ENCODE measurements around the gene ZNF256.
A peak's percentile ranks its signal among the peaks of the same experiment; 100 is the strongest.

Gene ZNF256

GRCh38 chr19:57947419-57948134 lies at the start of gene ZNF256:
TSS of gene ZNF256 (minus strand) at chr19:57947706. CDS start at chr19:57947474, 232 bp downstream.
- Histone ChIP-seq H3K36me3 (ENCODE audit: control insufficient read depth, insufficient read depth, low read length) (peaks cover 9% of the 10 kb centered on the region), H3K27me3 (ENCODE audit: control insufficient read depth, insufficient read depth, low read length) (no peaks in the 10 kb centered on the region), H3K4me3 (ENCODE audit: low read depth, low read length) (peak within 1 kb of the TSS; percentile 96), H3K4me1 (ENCODE audit: control insufficient read depth, insufficient read depth, low read length) (no peaks in the 10 kb centered on the region), H3K9ac (ENCODE audit: low read depth, low read length) (peak within 1 kb of the TSS; percentile 76), H3K9me3 (ENCODE audit: control insufficient read depth, insufficient read depth, low read length) (no peaks in the 10 kb centered on the region)

GRCh38 chr19:57992841-57993240 lies 45.3 kb upstream of the ZNF256 start:
- no peaks in the 10 kb centered on the region for H3K4me1 ChIP-seq (ENCODE audit: control insufficient read depth, insufficient read depth, low read length)
- H3K4me3 ChIP-seq (ENCODE audit: low read depth, low read length) = no peak overlapping the region
- peaks cover 7% of the 10 kb centered on the region for H3K9me3 ChIP-seq (ENCODE audit: control insufficient read depth, insufficient read depth, low read length)
- no peaks in the 10 kb centered on the region for H3K27me3 ChIP-seq (ENCODE audit: control insufficient read depth, insufficient read depth, low read length)
- H3K9ac ChIP-seq (ENCODE audit: low read depth, low read length) = no peak overlapping the region
- H3K36me3 ChIP-seq (ENCODE audit: control insufficient read depth, insufficient read depth, low read length) = peaks cover 13% of the 10 kb centered on the region

- Histone ChIP-seq H3K9me3 (ENCODE audit: control insufficient read depth, insufficient read depth, low read length) (peaks cover 69% of the 10 kb centered on the region), H3K27me3 (ENCODE audit: control insufficient read depth, insufficient read depth, low read length) (no peaks in the 10 kb centered on the region), H3K9ac (ENCODE audit: low read depth, low read length) (no peak overlapping the region), H3K4me3 (ENCODE audit: low read depth, low read length) (no peak overlapping the region), H3K4me1 (ENCODE audit: control insufficient read depth, insufficient read depth, low read length) (no peaks in the 10 kb centered on the region), H3K36me3 (ENCODE audit: control insufficient read depth, insufficient read depth, low read length) (peaks cover 27% of the 10 kb centered on the region)
These were observed 31.2 kb upstream of the ZNF256 start for GRCh38 chr19:57978586-57979289.

GRCh38 chr19:57974434-57974833 lies 26.9 kb upstream of the ZNF256 start, which contains the start of gene C19orf18:
TSS of gene C19orf18 (minus strand) at chr19:57974534. CDS start at chr19:57974432, 102 bp downstream.
- H3K27me3 ChIP-seq (ENCODE audit: control insufficient read depth, insufficient read depth, low read length) = no peaks in the 10 kb centered on the region
- no peak within 1 kb of the TSS for H3K4me3 ChIP-seq (ENCODE audit: low read depth, low read length)
- H3K9me3 ChIP-seq (ENCODE audit: control insufficient read depth, insufficient read depth, low read length) = peaks cover 42% of the 10 kb centered on the region
- H3K4me1 ChIP-seq (ENCODE audit: control insufficient read depth, insufficient read depth, low read length) = no peaks in the 10 kb centered on the region
- H3K9ac ChIP-seq (ENCODE audit: low read depth, low read length) = no peak within 1 kb of the TSS
- no peaks in the 10 kb centered on the region for H3K36me3 ChIP-seq (ENCODE audit: control insufficient read depth, insufficient read depth, low read length)

GRCh38 chr19:57964761-57965160 lies 17.3 kb upstream of the ZNF256 start:
- Histone ChIP-seq H3K4me1 (ENCODE audit: control insufficient read depth, insufficient read depth, low read length) (no peaks in the 10 kb centered on the region), H3K4me3 (ENCODE audit: low read depth, low read length) (no peak overlapping the region), H3K9me3 (ENCODE audit: control insufficient read depth, insufficient read depth, low read length) (peaks cover 3% of the 10 kb centered on the region), H3K36me3 (ENCODE audit: control insufficient read depth, insufficient read depth, low read length) (no peaks in the 10 kb centered on the region), H3K27me3 (ENCODE audit: control insufficient read depth, insufficient read depth, low read length) (no peaks in the 10 kb centered on the region), H3K9ac (ENCODE audit: low read depth, low read length) (no peak overlapping the region)

- H3K9me3 ChIP-seq (ENCODE audit: control insufficient read depth, insufficient read depth, low read length) = no peaks in the 10 kb centered on the region
- no peak overlapping the region for H3K9ac ChIP-seq (ENCODE audit: low read depth, low read length)
- H3K4me1 ChIP-seq (ENCODE audit: control insufficient read depth, insufficient read depth, low read length) = no peaks in the 10 kb centered on the region
These were observed 14.3 kb upstream of the ZNF256 start for GRCh38 chr19:57961785-57962184.

GRCh38 chr19:57954996-57955395 lies 7.5 kb upstream of the ZNF256 start:
- Histone ChIP-seq H3K36me3 (ENCODE audit: control insufficient read depth, insufficient read depth, low read length) (no peaks in the 10 kb centered on the region), H3K4me3 (ENCODE audit: low read depth, low read length) (no peak overlapping the region), H3K4me1 (ENCODE audit: control insufficient read depth, insufficient read depth, low read length) (no peaks in the 10 kb centered on the region), H3K9ac (ENCODE audit: low read depth, low read length) (no peak overlapping the region), H3K27me3 (ENCODE audit: control insufficient read depth, insufficient read depth, low read length) (no peaks in the 10 kb centered on the region), H3K9me3 (ENCODE audit: control insufficient read depth, insufficient read depth, low read length) (peaks cover 10% of the 10 kb centered on the region)

More at GRCh38 chr19:57961785-57962184, 14.3 kb upstream of the ZNF256 start:
- no peak overlapping the region for H3K4me3 ChIP-seq (ENCODE audit: low read depth, low read length)
- H3K27me3 ChIP-seq (ENCODE audit: control insufficient read depth, insufficient read depth, low read length) = no peaks in the 10 kb centered on the region
- H3K36me3 ChIP-seq (ENCODE audit: control insufficient read depth, insufficient read depth, low read length) = no peaks in the 10 kb centered on the region

GRCh38 chr19:57949702-57950101 lies 2.2 kb upstream of the ZNF256 start:
- no peaks in the 10 kb centered on the region for H3K27me3 ChIP-seq (ENCODE audit: control insufficient read depth, insufficient read depth, low read length)
- no peaks in the 10 kb centered on the region for H3K4me1 ChIP-seq (ENCODE audit: control insufficient read depth, insufficient read depth, low read length)
- H3K9me3 ChIP-seq (ENCODE audit: control insufficient read depth, insufficient read depth, low read length) = peaks cover 6% of the 10 kb centered on the region
- H3K4me3 ChIP-seq (ENCODE audit: low read depth, low read length) = no peak overlapping the region
- H3K9ac ChIP-seq (ENCODE audit: low read depth, low read length) = no peak overlapping the region
- H3K36me3 ChIP-seq (ENCODE audit: control insufficient read depth, insufficient read depth, low read length) = peaks cover 4% of the 10 kb centered on the region

- Histone ChIP-seq H3K4me1 (ENCODE audit: control insufficient read depth, insufficient read depth, low read length) (no peaks in the 10 kb centered on the region), H3K36me3 (ENCODE audit: control insufficient read depth, insufficient read depth, low read length) (peaks cover 4% of the 10 kb centered on the region), H3K9ac (ENCODE audit: low read depth, low read length) (no peak overlapping the region), H3K4me3 (ENCODE audit: low read depth, low read length) (no peak overlapping the region), H3K9me3 (ENCODE audit: control insufficient read depth, insufficient read depth, low read length) (peaks cover 5% of the 10 kb centered on the region), H3K27me3 (ENCODE audit: control insufficient read depth, insufficient read depth, low read length) (no peaks in the 10 kb centered on the region)
These were observed 1.8 kb upstream of the ZNF256 start for GRCh38 chr19:57949296-57949695.

- Histone ChIP-seq H3K9ac (ENCODE audit: low read depth, low read length) (peak overlapping the region; percentile 76), H3K36me3 (ENCODE audit: control insufficient read depth, insufficient read depth, low read length) (peaks cover 14% of the 10 kb centered on the region), H3K4me1 (ENCODE audit: control insufficient read depth, insufficient read depth, low read length) (no peaks in the 10 kb centered on the region), H3K9me3 (ENCODE audit: control insufficient read depth, insufficient read depth, low read length) (no peaks in the 10 kb centered on the region), H3K27me3 (ENCODE audit: control insufficient read depth, insufficient read depth, low read length) (no peaks in the 10 kb centered on the region), H3K4me3 (ENCODE audit: low read depth, low read length) (peak overlapping the region; percentile 96)
These were observed 453 bp downstream of the ZNF256 start for GRCh38 chr19:57947088-57947418.

GRCh38 chr19:57946316-57946715 lies 1.2 kb downstream of the ZNF256 start:
- Histone ChIP-seq H3K4me1 (ENCODE audit: control insufficient read depth, insufficient read depth, low read length) (no peaks in the 10 kb centered on the region), H3K36me3 (ENCODE audit: control insufficient read depth, insufficient read depth, low read length) (peaks cover 20% of the 10 kb centered on the region), H3K9me3 (ENCODE audit: control insufficient read depth, insufficient read depth, low read length) (no peaks in the 10 kb centered on the region), H3K9ac (ENCODE audit: low read depth, low read length) (peak overlapping the region; percentile 76), H3K4me3 (ENCODE audit: low read depth, low read length) (peak overlapping the region; percentile 96), H3K27me3 (ENCODE audit: control insufficient read depth, insufficient read depth, low read length) (no peaks in the 10 kb centered on the region)

- Histone ChIP-seq H3K4me3 (ENCODE audit: low read depth, low read length) (no peak overlapping the region), H3K4me1 (ENCODE audit: control insufficient read depth, insufficient read depth, low read length) (no peaks in the 10 kb centered on the region), H3K9me3 (ENCODE audit: control insufficient read depth, insufficient read depth, low read length) (no peaks in the 10 kb centered on the region), H3K36me3 (ENCODE audit: control insufficient read depth, insufficient read depth, low read length) (peaks cover 21% of the 10 kb centered on the region), H3K27me3 (ENCODE audit: control insufficient read depth, insufficient read depth, low read length) (no peaks in the 10 kb centered on the region), H3K9ac (ENCODE audit: low read depth, low read length) (no peak overlapping the region)
These were observed 5.9 kb downstream of the ZNF256 start for GRCh38 chr19:57941593-57941992.

All from iPS-15b (cell line).